ENCODE data around the gene EN2.

EN2 gene

GRCh38 chr7:155456738-155457543, 988 bp upstream of the EN2 start:
- Histone ChIP-seq H3K79me2 (ENCODE audit: insufficient read depth, low read depth) (no peaks in the 10 kb centered on the region), H3K9ac (peak overlapping the region; percentile 16; the same call in 1 of the 2 replicates), H3K4me1 (ENCODE audit: low read depth, poor library complexity, severe bottlenecking) (no peaks in the 10 kb centered on the region), H3K27me3 (ENCODE audit: insufficient read depth, low read depth) (peaks cover 17% of the 10 kb centered on the region), H3K27ac (no peak overlapping the region), H4K20me1 (ENCODE audit: insufficient read depth) (no peaks in the 10 kb centered on the region), H3K4me2 (peak overlapping the region; percentile 22; the same call in 1 of the 2 replicates), H2AFZ (ENCODE audit: low read depth) (peak overlapping the region; percentile 64), H3K4me3 (IDR thresholded peaks at IDR 0.05; ENCODE audit: insufficient read depth, low read depth, low read length) (no peak overlapping the region), H3K36me3 (ENCODE audit: insufficient read depth) (no peaks in the 10 kb centered on the region)
- TF ChIP-seq CTCF (conservative IDR thresholded peaks at IDR 0.05; ENCODE audit: low read depth, low read length) = no peak

- Histone ChIP-seq H3K36me3 (ENCODE audit: insufficient read depth) (no peaks in the 10 kb centered on the region), H3K9ac (peak overlapping the region; percentile 16; the same call in 1 of the 2 replicates), H4K20me1 (ENCODE audit: insufficient read depth) (no peaks in the 10 kb centered on the region), H3K27me3 (ENCODE audit: insufficient read depth, low read depth) (peaks cover 10% of the 10 kb centered on the region), H2AFZ (ENCODE audit: low read depth) (peak overlapping the region; percentile 64; the same call in 1 of the 2 replicates), H3K79me2 (ENCODE audit: insufficient read depth, low read depth) (no peaks in the 10 kb centered on the region), H3K4me3 (IDR thresholded peaks at IDR 0.05; ENCODE audit: insufficient read depth, low read depth, low read length) (no peak overlapping the region), H3K4me1 (ENCODE audit: low read depth, poor library complexity, severe bottlenecking) (no peaks in the 10 kb centered on the region), H3K27ac (no peak overlapping the region), H3K4me2 (no peak overlapping the region)
- TF ChIP-seq CTCF (conservative IDR thresholded peaks at IDR 0.05; ENCODE audit: low read depth, low read length) = no peak
These were observed 302 bp upstream of the EN2 start for GRCh38 chr7:155457544-155458110.

GRCh38 chr7:155458878-155459699, 1.2 kb downstream of the EN2 start:
- Histone ChIP-seq H3K27ac (no peak overlapping the region), H3K27me3 (ENCODE audit: insufficient read depth, low read depth) (peaks cover 3% of the 10 kb centered on the region), H3K9ac (no peak overlapping the region), H3K4me3 (IDR thresholded peaks at IDR 0.05; ENCODE audit: insufficient read depth, low read depth, low read length) (no peak overlapping the region), H3K4me1 (ENCODE audit: low read depth, poor library complexity, severe bottlenecking) (no peaks in the 10 kb centered on the region), H3K79me2 (ENCODE audit: insufficient read depth, low read depth) (no peaks in the 10 kb centered on the region), H3K4me2 (no peak overlapping the region), H4K20me1 (ENCODE audit: insufficient read depth) (no peaks in the 10 kb centered on the region), H2AFZ (ENCODE audit: low read depth) (no peak overlapping the region), H3K36me3 (ENCODE audit: insufficient read depth) (no peaks in the 10 kb centered on the region)
- no peak for TF ChIP-seq CTCF (conservative IDR thresholded peaks at IDR 0.05; ENCODE audit: low read depth, low read length)

- no peak for TF ChIP-seq CTCF (conservative IDR thresholded peaks at IDR 0.05; ENCODE audit: low read depth, low read length)
- Histone ChIP-seq H3K4me1 (ENCODE audit: low read depth, poor library complexity, severe bottlenecking) (no peaks in the 10 kb centered on the region), H3K9ac (no peak overlapping the region), H3K4me2 (no peak overlapping the region), H3K36me3 (ENCODE audit: insufficient read depth) (no peaks in the 10 kb centered on the region), H3K27me3 (ENCODE audit: insufficient read depth, low read depth) (peaks cover 3% of the 10 kb centered on the region), H3K79me2 (ENCODE audit: insufficient read depth, low read depth) (no peaks in the 10 kb centered on the region), H3K4me3 (IDR thresholded peaks at IDR 0.05; ENCODE audit: insufficient read depth, low read depth, low read length) (no peak overlapping the region), H3K27ac (no peak overlapping the region), H2AFZ (ENCODE audit: low read depth) (no peak overlapping the region), H4K20me1 (ENCODE audit: insufficient read depth) (no peaks in the 10 kb centered on the region)
These were observed 2.0 kb downstream of the EN2 start for GRCh38 chr7:155459700-155460461.

All from KMS-11 (cell line).